ENCODE results near the gene SPTBN4. TPM values are rescaled to one million over a fixed set of nuclear protein-coding genes. Genes with fewer than 3 reads are reported as not detected.

The SPTBN4 gene
- total and polyA plus RNA-seq, 8 donors = 1.4 to 18.1 (median 2.2) TPM; not detected in 1

GRCh38 chr19:40614622-40615411 lies 148.0 kb downstream of the SPTBN4 start:
- intact Hi-C loops (cut with DNase I; ENCODE audit: low total_unique reads) = no loop called here
- peaks cover 10 to 51% (median 43%) of the 10 kb centered on the region in 4 donors for H3K4me1 ChIP-seq
- TF ChIP-seq POLR2A (IDR thresholded peaks at IDR 0.05) (no peak), POLR2AphosphoS5 (IDR thresholded peaks at IDR 0.05) (peak in 1 of 3 donors; percentile 18)
- peak; percentile 82 to 94 for DNase-seq
- H3K9me3 ChIP-seq = no peaks in the 10 kb centered on the region
- peaks cover 0 to 28% (median 0%) of the 10 kb centered on the region in 3 donors for H3K27me3 ChIP-seq
- 5 to 12% (median 9%) methylated on average over 27 of the region's 27 CpGs for WGBS, 5 donors
- H3K36me3 ChIP-seq = peaks cover 6 to 17% (median 14%) of the 10 kb centered on the region in 4 donors
- peak overlapping the region; percentile 79 to 89 (median 86) for H3K27ac ChIP-seq
- peak overlapping the region; percentile 57 to 71 (median 61) for H3K4me3 ChIP-seq

- TF ChIP-seq EP300 (IDR thresholded peaks at IDR 0.05) (no peak), POLR2AphosphoS5 (IDR thresholded peaks at IDR 0.05) (no peak), POLR2A (IDR thresholded peaks at IDR 0.05) (no peak), CTCF (IDR thresholded peaks at IDR 0.05) (no peak)
- peaks cover 0 to 39% (median 29%) of the 10 kb centered on the region in 4 donors for H3K4me1 ChIP-seq
- no peak overlapping the region for H3K4me3 ChIP-seq
- H3K9me3 ChIP-seq = no peaks in the 10 kb centered on the region
- H3K27me3 ChIP-seq = peaks cover 0 to 22% (median 0%) of the 10 kb centered on the region in 3 donors
- peaks cover 7 to 31% (median 27%) of the 10 kb centered on the region in 4 donors for H3K36me3 ChIP-seq
- intact Hi-C loops (cut with DNase I; ENCODE audit: low total_unique reads) = no loop called here
- no peak for DNase-seq
- peak overlapping the region in 3 of 5 donors; percentile 83 to 87 (median 86) for H3K27ac ChIP-seq
- WGBS, 5 donors = 79 to 92% (median 83%) methylated on average over 5 of the region's 5 CpGs
Measured at GRCh38 chr19:40616178-40616577, 149.4 kb downstream of the SPTBN4 start.

DNA sequence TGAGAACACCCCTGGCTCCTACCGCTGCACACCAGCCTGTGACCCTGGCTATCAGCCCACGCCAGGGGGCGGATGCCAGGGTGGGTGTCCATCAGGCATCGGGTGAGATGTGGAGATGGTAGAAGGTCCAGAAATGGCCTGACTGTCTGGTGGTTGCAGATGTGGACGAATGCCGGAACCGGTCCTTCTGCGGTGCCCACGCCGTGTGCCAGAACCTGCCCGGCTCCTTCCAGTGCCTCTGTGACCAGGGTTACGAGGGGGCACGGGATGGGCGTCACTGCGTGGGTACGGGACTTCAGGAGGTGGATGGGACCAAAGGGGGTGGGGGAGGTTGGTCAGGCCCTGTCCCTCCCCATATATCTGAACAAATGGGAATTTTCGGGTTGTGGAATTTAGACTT lies 150.1 kb downstream of the SPTBN4 start:
- no peak for DNase-seq
- no peak for TF ChIP-seq EP300 (IDR thresholded peaks at IDR 0.05)
- TF ChIP-seq CTCF (IDR thresholded peaks at IDR 0.05) = no peak
- no peak for TF ChIP-seq POLR2AphosphoS5 (IDR thresholded peaks at IDR 0.05)
- TF ChIP-seq POLR2A (IDR thresholded peaks at IDR 0.05) = no peak
- H3K36me3 ChIP-seq = peaks cover 11 to 38% (median 35%) of the 10 kb centered on the region in 4 donors
- H3K9me3 ChIP-seq = no peaks in the 10 kb centered on the region
- H3K4me1 ChIP-seq = peaks cover 0 to 33% (median 26%) of the 10 kb centered on the region in 4 donors
- intact Hi-C loops (cut with DNase I; ENCODE audit: low total_unique reads) = no loop called here
- H3K27me3 ChIP-seq = peaks cover 0 to 22% (median 0%) of the 10 kb centered on the region in 3 donors
- H3K4me3 ChIP-seq = no peak overlapping the region
- 92 to 96% (median 93%) methylated on average over 13 to 17 of the region's 17 CpGs for WGBS, 5 donors
- H3K27ac ChIP-seq = no peak overlapping the region

DNA sequence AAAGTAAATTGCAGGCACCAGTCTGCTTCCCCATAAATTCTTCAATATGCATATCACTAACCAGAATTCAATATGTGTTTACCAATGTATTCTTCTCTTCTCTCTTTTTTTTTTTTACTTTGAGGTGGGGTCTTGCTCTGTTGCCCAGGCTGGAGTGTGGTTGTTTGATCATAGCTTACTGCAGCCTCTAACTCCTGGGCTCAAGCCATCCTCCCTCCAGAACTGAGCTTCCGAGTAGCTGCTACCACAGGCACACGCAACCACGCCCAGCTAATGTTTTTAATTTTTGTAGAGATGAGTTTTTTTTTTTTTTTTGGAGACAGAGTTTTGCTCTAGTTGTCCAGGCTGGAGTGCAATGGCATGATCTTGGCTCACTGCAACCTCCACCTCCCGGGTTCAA lies 151.2 kb downstream of the SPTBN4 start:
- no peak overlapping the region for H3K27ac ChIP-seq
- peaks cover 0 to 31% (median 23%) of the 10 kb centered on the region in 4 donors for H3K4me1 ChIP-seq
- peaks cover 17 to 46% (median 45%) of the 10 kb centered on the region in 4 donors for H3K36me3 ChIP-seq
- TF ChIP-seq POLR2AphosphoS5 (IDR thresholded peaks at IDR 0.05) (no peak), POLR2A (IDR thresholded peaks at IDR 0.05) (no peak), CTCF (IDR thresholded peaks at IDR 0.05) (no peak), EP300 (IDR thresholded peaks at IDR 0.05) (no peak)
- 88 to 94% (median 93%) methylated on average over 4 of the region's 4 CpGs for WGBS, 5 donors
- no peaks in the 10 kb centered on the region for H3K9me3 ChIP-seq
- intact Hi-C loops (cut with DNase I; ENCODE audit: low total_unique reads) = no loop called here
- peaks cover 0 to 21% (median 0%) of the 10 kb centered on the region in 3 donors for H3K27me3 ChIP-seq
- DNase-seq = no peak
- H3K4me3 ChIP-seq = no peak overlapping the region
